Stimulated activated CD4-positive, alpha-beta T cell treated with anti-CD3 and anti-CD28 coated beads, Interleukin-15, amount 100 ng/mL, for 48 hours (primary cell): Measurements from ENCODE around the gene VIPR2.
"Not testable (repeated sequence)": the region's sequence is repeated elsewhere in the genome, so short reads cannot be mapped to it uniquely, and the experiment has no call there.

ENCODE experiments used
- DNase-seq, 2 donors: peaks; one replicate each; pipeline ENCODE4 v3.0.0-alpha.2; 2020; ENCODE audit warnings: low read depth in 2 of 2

The VIPR2 gene

DNA sequence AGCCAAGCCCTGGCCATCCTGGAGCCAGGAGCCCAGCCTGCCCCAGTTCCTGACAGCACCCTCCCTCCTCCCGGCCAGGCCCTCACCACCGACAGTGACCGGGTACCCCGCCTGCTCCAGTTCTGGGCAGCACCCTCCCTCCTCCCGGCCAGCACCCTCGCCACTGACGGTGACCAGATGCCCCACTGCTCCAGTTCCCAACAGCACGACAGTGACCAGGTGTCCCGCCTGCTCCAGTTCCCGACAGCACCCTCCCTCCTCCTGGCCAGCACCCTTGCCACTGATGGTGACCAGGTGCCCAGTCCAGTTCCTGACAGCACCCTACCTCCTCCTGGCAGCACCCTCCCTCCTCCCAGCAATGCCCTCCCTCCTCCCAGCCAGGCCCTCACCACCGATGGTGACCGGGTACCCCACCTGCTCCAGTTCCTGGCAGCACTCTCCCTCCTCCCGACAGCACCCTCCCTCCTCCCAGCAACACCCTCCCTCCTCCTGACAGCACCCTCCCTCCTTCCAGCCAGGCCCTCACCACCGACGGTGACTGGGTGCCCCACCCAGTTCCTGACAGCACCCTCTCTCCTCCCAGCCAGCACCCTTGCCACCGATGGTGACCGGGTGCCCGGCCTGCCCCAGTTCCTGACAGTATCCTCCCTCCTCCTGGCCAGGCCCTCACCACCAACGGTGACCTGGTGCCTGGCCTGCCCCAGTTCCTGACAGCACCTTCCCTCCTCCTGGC is 40.3 kb downstream of the VIPR2 start:
- no peak for DNase-seq

DNA sequence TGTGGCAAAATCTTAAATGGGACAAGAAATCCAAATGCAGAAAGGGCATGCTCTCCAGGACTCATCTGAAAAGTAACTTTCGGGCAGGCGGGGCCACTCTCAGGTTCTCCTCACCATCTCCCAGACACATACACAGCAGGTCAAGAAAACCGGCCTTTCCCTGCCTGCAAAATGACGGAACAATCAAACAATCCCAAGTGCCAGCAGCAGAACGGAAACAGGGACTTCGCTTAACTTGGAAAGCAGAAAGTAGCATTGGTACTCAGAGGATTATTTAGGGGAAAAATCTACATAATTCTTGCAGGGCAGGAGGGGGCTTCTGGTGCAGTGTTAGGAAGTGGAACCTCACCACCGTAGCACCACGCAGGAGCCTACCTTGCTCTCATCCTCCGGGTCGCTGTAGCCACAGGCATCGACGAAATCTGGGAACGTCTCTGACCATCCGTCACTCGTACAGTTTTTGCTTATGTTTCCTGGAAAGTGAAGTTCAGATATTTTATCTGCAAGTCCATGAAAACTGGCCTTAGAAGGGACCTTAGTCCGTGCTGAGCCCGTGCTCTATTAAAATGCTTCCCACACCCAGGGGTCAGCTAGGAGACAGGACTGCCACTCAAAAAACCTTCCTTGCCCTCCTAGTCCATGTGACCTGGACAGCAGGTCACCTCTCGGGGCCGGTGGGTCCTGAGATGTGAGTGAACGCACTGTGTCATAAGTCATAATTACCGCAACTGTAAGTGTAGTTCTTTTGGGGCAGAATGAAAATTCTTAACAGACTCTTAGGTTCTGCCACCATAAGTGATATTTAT is 41.1 kb downstream of the VIPR2 start:
- no peak for DNase-seq

- no peak for DNase-seq
Measured at GRCh38 chr7:159102681-159103381, 41.8 kb downstream of the VIPR2 start.

GRCh38 chr7:159101661-159102091 is 43.0 kb downstream of the VIPR2 start:
- DNase-seq, result not testable (repeated sequence)

DNA sequence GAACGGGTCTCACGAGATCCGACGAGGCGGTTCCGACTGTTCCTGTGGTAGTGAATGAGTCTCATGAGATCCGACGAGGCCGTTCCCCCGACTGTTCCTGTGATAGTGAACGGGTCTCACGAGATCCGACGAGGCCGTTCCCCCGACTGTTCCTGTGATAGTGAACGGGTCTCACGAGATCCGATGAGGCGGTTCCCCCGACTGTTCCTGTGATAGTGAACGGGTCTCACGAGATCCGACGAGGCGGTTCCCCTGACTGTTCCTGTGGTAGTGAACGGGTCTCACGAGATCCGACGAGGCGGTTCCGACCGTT is 43.6 kb downstream of the VIPR2 start:
- not testable (repeated sequence) for DNase-seq

DNA sequence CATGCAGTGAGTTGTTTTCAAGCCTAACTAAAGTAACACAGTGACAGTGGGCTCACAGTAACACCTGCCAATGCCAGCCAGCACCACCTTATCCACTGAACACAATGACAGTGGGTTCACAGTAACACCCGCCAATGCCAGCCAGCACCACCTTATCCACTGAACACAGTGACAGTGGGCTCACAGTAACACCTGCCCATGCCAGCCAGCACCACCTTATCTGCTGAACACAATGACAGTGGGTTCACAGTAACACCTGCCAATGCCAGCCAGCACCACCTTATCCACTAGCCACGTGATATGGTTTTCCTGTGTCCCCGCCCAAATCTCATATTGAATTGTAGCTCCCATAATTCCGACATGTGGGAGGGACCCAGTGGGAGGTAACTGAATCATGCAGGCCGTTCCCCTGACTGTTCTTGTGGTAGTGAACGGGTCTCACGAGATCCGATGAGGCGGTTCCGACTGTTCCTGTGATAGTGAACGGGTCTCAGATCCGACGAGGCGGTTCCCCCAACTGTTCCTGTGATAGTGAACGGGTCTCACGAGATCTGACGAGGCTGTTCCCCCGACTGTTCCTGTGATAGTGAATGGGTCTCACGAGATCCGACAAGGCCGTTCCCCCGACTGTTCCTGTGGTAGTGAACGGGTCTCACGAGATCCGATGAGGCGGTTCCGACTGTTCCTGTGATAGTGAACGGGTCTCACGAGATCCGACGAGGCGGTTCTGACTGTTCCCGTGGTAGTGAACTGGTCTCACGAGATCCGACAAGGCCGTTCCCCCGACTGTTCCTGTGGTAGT is 44.2 kb downstream of the VIPR2 start:
- DNase-seq, result not testable (repeated sequence)

- no peak for DNase-seq
Measured at GRCh38 chr7:159099711-159100231, 44.9 kb downstream of the VIPR2 start.

GRCh38 chr7:159098811-159099655 is 45.6 kb downstream of the VIPR2 start:
- no peak for DNase-seq

GRCh38 chr7:159098424-159098786 is 46.3 kb downstream of the VIPR2 start:
- DNase-seq, result no peak

DNA sequence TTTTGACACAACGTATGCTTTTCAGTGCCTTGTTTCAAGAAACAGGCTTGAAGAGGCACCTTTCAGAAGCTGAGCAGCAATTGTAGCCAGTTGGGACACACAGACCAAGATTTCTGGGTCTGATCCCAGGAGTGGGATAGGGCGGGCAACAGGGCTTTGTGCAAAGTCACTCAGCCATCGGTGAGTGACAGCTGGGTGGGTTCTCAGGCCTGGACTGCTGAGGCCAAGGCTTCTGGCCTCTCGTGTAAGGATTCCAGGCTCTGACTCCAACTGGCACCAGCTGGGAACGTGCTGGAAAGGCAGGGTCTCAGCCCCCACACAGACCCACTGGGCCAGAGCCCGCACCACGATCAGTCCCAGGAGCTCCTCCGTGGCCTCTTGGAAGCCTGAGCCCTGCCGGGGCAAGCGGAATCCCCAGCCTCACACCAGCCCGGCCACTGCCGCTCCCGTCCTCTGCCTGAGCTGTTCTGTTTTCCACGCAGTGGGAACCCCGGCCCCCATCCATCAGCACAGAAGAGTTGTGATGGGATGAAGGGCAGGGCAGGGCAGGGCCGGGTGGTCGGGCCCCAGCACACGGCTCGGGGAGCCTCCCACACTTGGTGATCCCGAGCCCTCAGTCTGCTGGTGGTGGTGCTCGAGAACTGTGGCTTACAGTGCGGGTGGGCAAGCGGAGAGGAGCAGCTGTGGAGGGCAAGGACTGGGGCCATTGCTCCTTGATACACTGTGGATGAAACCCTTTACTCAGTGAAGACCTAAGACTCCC is 46.8 kb downstream of the VIPR2 start:
- no peak for DNase-seq

GRCh38 chr7:159096736-159097581 is 47.7 kb downstream of the VIPR2 start:
- no peak for DNase-seq

DNA sequence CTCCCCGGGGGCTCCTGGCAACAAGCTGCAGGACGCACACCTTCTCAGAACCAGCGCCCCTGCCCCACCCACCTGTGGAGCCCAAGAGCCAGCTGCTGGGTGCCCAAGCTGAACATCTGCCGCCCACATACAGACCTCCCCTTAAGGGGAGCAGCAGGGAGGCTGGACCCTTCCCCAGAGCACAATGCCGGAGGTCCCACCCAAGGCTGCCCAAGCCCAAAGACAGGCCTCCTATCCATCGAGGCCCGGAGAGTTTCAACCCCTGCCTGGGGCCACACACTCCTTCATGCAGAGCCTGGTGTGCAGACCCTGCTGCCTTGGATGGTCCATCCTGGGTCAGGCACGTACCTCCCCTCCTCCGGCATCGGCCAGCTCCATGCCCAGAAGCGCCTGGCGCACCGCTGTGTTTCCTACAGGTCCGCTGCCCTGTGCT is 48.7 kb downstream of the VIPR2 start:
- no peak for DNase-seq

GRCh38 chr7:159094919-159095915 is 49.5 kb downstream of the VIPR2 start:
- DNase-seq, result no peak

DNA sequence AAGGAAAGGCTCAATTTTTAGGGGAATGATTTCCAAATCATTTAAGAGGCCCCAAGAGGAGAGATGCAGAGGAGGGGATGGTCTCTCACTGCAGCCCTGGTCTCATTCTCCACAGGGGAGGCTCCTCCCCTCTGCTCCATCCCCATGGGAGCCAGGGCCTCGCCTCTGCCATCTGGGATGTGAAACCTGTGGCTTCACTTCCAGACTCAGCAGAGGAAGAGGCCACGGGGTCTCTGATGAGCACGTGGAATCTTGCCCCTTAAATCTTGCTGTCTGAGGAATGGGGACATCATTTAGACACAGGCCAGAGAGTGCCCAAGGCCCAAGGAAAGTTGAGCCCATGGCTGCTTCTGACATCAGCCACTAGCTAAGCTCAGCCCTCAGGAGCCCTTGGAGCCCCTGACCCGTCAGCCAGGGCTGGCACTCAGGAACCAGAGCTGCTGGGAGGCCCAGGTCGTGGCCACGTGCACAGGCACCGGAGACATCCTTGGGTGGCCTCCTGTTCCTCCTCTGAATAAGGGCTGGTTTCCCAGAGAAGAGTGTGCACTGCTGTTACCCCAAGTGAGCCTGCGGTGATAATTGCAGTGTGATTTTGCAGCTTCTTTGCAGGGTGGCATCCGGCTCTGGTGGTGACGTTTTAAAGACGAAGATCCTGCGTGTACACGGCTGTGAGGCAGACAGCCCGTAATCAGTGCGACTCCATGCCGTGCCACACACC is 50.5 kb downstream of the VIPR2 start:
- DNase-seq, result no peak

- DNase-seq, result no peak
Measured at GRCh38 chr7:159093351-159093971, 51.2 kb downstream of the VIPR2 start.

- DNase-seq, result no peak
Measured at GRCh38 chr7:159092701-159093121, 52.0 kb downstream of the VIPR2 start.
